ENCODE results near the gene RAB31.

GRCh38 chr18:9786631-9787030 is 78.5 kb downstream of the RAB31 start:
- no peak for TF ChIP-seq CTCF (IDR thresholded peaks at IDR 0.05)
- no peak for TF ChIP-seq POLR2A (IDR thresholded peaks at IDR 0.05)
